MG63 (cell line): ENCODE results near the gene ANKLE2. TPM values are rescaled to one million over a fixed set of nuclear protein-coding genes. Genes with fewer than 3 reads are reported as not detected.
"Not testable (repeated sequence)": the region's sequence is repeated elsewhere in the genome, so short reads cannot be mapped to it uniquely, and the experiment has no call there.

Experiments used
- DNase-seq: peaks from one replicate; pipeline ENCODE4 v3.0.0-alpha.2; 2020
- H3K27me3 ChIP-seq: fragments of 250-450 bp; sonication (Bioruptor Pico); 2 replicates; pipeline ENCODE4 v1.5.1; 2020; ENCODE audit warnings: mild to moderate bottlenecking, moderate library complexity
- H3K36me3 ChIP-seq: fragments of 250-450 bp; sonication (Bioruptor Pico); 2 replicates; pipeline ENCODE4 v1.5.1; 2020; ENCODE audit warnings: mild to moderate bottlenecking, moderate library complexity
- H3K4me3 ChIP-seq: fragments of 250-450 bp; sonication (Bioruptor Pico); 2 replicates; pipeline ENCODE4 v1.5.1; 2020; ENCODE audit warnings: mild to moderate bottlenecking, moderate library complexity
- H3K9me3 ChIP-seq: fragments of 250-450 bp; sonication (Bioruptor Pico); 2 replicates; pipeline ENCODE4 v1.5.1; 2020; ENCODE audit warnings: mild to moderate bottlenecking, moderate library complexity
- total RNA-seq: library from RNA; depleted of rRNA; stranded (reverse); fragments of >200 nt; shearing (Covaris generic); gene quantifications from 2 replicates; pipeline ENCODE4 v1.2.3, GENCODE V29; 2014; ENCODE audit warnings: low replicate concordance

Gene ANKLE2
- total RNA-seq, 1 experiment from 2014 or later, result 63.0 TPM

DNA sequence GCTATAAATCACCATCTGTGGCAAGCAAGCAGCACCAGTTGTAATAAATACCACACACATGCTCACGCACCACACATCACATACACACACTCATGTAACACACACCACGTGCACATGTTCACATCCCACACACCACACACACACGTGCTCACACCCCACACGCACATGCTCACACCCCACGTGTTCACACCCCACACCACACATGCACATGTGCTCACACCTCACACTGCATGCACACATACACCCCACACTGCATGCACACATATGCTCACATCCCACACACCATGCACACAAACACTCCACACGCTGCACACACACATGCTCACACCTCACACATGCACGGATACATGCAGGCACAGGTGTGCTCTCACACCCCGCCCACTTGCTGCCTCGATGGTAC is 22.9 kb upstream of the ANKLE2 start:
- Histone ChIP-seq H3K27me3 (no peaks in the 10 kb centered on the region), H3K36me3 (peaks cover 82% of the 10 kb centered on the region), H3K4me3 (no peak overlapping the region), H3K9me3 (no peaks in the 10 kb centered on the region)
- no peak for DNase-seq

DNA sequence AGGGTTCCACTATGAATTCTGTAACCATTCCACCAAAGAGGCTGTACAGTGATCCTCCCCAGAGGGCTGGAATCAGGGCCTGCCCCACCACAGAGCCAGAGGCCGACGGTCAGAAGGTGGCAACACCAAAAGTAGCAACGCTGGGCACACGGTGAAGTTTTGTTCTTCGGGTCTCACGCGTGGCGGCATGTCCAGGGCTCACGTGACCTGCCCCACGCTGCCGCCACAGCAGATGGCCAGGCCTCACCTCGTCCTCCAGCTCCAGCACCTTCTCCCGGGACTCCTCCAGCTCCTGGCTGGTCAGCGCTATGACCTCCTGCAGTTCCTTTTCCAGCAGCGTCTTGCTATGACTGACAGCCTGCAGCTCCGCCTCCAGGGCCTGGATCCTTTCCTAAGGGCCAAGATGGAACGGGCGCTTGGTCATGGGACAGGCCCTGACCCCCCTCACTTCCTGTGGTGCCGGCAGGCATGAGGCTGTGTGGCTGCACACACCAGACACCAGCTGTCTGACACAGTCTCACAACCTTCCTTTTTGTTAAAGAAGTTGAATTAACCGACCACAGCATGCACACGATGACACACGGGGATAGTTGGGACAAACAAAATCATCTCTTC is 22.4 kb upstream of the ANKLE2 start:
- no peaks in the 10 kb centered on the region for H3K27me3 ChIP-seq
- DNase-seq, result no peak
- H3K36me3 ChIP-seq, result peaks cover 82% of the 10 kb centered on the region
- no peak overlapping the region for H3K4me3 ChIP-seq
- no peaks in the 10 kb centered on the region for H3K9me3 ChIP-seq

DNA sequence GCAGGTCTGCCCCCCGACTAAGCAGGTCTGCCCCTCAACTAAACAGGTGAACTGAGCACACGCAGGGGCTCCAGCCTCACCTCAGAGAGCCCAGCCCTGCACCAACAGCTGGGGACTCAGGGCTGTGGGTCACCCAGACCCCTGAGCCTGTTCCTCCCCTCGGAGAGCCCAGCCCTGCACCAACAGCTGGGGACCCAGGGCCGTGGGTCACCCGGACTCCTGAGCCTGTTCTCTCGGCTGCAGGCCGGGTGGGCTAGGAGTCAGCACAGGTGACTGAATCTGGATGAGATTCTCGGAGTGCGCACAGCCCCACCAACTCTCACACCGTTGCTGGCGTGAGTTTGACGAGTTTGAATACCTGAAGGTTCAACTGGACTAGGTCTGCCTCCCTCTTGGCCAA is 20.3 kb upstream of the ANKLE2 start:
- H3K9me3 ChIP-seq, result no peaks in the 10 kb centered on the region
- H3K36me3 ChIP-seq, result peaks cover 89% of the 10 kb centered on the region
- no peak for DNase-seq
- no peak overlapping the region for H3K4me3 ChIP-seq
- H3K27me3 ChIP-seq, result no peaks in the 10 kb centered on the region

DNA sequence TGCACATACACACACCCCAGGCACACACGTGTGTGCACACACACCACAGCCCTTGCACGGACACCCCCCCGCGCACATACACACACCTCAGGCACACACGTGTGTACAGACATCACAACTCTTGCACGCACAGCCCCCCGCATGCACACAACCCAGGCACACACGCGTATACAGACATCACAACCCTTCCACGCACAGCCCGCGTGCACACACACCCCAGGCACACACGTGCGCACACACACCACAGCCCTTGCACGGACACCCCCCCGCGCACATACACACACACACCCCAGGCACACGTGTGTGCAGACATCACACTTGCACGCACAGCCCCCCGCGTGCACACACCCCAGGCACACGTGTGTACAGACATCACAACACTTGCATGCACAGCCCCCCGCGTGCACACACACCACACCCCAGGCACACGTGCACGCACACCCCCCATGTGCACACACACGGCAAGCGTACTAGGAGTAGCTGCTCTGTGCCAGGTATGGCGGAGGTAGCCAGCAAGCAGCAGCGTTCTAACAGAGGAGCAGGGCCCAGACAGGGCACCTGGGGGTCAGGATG is 18.2 kb upstream of the ANKLE2 start:
- H3K9me3 ChIP-seq, result no peaks in the 10 kb centered on the region
- peaks cover 85% of the 10 kb centered on the region for H3K36me3 ChIP-seq
- no peaks in the 10 kb centered on the region for H3K27me3 ChIP-seq
- H3K4me3 ChIP-seq, result no peak overlapping the region
- DNase-seq, result no peak

DNA sequence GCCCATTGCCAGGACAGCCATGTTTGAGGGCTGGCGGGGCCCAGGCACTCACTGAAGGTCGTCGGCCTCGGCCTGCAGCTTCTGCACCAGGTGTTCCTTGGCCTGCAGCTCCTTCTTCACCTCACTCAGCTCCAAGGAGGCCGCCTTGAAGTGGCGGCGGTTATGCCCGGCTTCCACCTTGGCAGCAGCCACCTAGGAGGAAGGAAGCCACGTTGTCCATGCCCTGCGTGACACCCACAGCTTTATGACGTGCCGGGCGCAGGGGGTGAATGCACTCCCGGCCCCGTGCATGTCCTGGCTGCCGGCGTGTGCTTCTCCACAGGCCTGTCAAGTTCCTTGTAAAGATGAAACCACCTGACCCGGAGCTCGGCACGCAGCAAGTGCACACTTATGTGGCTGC is 16.0 kb upstream of the ANKLE2 start:
- H3K27me3 ChIP-seq, result no peaks in the 10 kb centered on the region
- no peak for DNase-seq

DNA sequence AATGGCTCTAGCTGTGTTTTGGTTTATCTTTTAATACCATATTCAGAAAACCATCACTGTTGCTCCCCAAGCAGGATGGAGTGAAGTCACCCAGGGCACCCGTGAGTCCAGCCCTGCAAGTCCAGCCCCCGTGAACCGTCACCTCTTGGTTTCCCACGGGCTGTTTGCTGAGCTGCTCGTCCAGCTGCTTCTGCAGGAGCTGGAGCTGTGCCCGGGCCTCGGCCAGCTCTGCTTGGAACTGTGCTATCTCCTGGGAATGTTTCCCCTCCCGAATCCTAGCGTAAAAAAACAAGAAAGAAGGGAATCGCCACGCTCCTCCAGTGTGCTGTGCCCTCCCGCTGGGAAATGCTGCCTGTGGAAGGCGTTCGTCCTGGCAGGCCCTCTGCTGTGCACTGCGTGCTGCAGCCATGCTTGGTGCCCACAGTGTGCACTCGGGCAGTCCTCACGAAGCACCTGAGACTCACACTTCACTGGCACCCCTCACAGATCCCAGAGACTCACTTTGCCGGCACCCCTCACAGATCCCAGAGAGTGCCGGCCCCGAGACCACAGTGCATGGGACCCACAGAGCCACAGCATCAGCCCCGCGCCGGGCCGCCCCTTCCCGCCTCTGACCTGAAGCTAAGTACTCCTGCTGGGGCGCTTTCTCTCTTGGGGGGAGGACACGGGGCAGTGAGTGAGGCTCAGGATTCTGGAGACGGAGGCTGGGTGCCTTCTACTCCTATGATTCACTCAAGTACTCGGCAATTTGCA is 15.4 kb upstream of the ANKLE2 start:
- Histone ChIP-seq H3K4me3 (no peak overlapping the region), H3K36me3 (peaks cover 83% of the 10 kb centered on the region), H3K27me3 (no peaks in the 10 kb centered on the region), H3K9me3 (no peaks in the 10 kb centered on the region)
- DNase-seq, result no peak

More for the DNA sequence above, 16.0 kb upstream of the ANKLE2 start:
- H3K9me3 ChIP-seq, result no peaks in the 10 kb centered on the region
- H3K36me3 ChIP-seq, result peaks cover 86% of the 10 kb centered on the region
- no peak overlapping the region for H3K4me3 ChIP-seq

GRCh38 chr12:132776230-132776625 is 14.6 kb upstream of the ANKLE2 start:
- not testable (repeated sequence) for H3K4me3 ChIP-seq, DNase-seq, H3K27me3 ChIP-seq, H3K9me3 ChIP-seq
- H3K36me3 ChIP-seq, result peaks cover 83% of the 10 kb centered on the region

DNA sequence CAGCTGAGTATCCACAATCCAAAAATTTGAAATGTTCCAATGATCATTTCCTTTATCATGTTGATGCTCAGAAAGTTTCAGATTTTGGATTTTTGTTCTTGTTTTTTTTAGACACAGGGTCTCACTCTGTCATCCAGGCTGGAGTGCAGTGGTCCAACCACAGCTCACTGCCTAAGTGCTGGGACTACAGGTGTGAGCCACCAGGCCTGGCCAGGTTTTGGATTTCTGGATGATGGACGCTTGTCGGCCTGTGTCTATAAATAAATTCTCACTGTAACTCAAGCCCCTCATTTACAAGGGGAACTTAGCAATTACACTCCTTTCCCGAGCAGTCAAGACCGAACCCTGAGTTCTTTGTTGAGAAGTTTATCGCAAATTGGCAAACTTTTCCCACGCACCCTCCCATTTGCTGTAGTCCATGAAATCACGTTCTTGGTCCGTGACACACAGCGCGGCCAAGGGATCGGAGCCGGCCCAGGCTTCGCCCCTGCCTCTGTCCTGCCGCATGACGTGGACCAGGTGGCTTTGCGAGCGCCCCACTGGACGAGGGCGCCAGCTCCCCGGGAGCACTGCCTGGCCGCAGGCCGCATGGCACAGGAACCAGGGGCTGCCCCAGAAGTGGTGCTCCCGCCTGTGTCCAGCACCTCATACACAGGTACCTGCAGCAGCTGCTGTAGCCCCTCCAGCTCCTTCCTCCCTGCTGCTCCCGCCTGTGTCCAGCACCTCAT is 14.0 kb upstream of the ANKLE2 start:
- Histone ChIP-seq H3K36me3 (peaks cover 85% of the 10 kb centered on the region), H3K4me3 (no peak overlapping the region), H3K27me3 (no peaks in the 10 kb centered on the region), H3K9me3 (no peaks in the 10 kb centered on the region)
- no peak for DNase-seq

GRCh38 chr12:132774646-132775275 is 13.1 kb upstream of the ANKLE2 start:
- no peak for DNase-seq
- Histone ChIP-seq H3K36me3 (peaks cover 83% of the 10 kb centered on the region), H3K9me3 (no peaks in the 10 kb centered on the region), H3K27me3 (no peaks in the 10 kb centered on the region), H3K4me3 (no peak overlapping the region)

DNA sequence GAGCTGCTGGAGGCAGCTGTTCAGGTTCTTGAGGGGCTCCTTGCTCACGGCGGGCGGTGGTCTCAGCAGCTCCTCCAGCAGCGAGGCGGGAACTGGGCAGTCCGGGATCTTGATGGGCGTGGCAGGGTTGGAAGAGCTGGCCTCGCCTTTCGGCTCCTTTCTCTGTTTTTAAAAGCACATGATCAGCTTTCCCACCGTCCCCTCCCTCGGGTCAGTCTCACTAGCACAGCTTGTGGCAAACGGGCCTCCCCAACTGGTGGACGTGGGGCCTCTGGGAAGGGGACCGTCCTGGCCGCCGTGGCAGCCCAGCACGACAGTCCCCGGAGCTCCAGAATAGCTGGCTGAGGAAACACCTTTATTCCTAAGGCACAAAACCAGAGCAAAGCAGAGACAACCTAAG is 12.5 kb upstream of the ANKLE2 start:
- no peak for DNase-seq
- no peaks in the 10 kb centered on the region for H3K27me3 ChIP-seq
- H3K9me3 ChIP-seq, result no peaks in the 10 kb centered on the region
- peaks cover 85% of the 10 kb centered on the region for H3K36me3 ChIP-seq
- no peak overlapping the region for H3K4me3 ChIP-seq

DNA sequence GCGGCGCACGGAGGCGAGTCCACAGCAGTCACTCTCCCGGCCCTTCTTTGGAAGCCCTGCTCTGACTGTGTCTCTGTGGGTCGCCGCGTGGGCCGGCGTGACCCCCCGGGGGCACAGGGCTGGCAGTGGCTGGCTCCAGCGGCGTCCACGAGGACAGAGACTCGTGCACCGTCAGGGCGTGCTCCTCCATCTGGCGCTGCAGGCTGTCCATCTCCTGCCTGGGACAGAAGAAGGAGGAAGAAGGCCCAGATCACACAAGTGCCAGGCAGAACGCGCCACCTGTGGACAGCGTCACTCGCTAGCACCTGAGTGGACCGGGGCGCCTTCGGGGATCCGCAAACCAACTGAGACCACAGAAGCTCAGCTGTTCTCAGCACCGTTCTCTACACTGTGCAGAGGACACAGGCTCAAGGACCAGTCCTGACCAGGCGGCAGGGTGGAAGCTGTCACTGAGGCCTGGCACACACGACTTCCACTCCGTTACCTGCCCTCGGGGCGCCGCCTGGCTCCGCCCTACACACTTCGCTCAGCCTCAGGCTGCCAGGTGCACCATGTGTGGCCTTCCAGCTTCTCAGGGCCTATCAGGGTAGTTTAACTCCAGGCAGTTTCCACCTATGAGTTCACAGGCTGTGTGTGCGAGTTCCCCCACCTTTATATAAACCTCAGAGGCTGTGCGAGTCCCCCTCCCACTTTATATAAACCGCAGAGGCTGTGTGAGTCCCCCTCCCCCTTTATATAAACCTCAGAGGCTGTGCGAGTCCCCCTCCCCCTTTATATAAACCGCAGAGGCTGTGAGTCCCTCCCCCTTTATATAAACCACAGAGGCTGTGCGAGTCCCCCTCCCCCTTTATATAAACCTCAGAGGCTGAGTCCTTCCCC is 11.7 kb upstream of the ANKLE2 start:
- Histone ChIP-seq H3K9me3 (no peaks in the 10 kb centered on the region), H3K36me3 (peaks cover 86% of the 10 kb centered on the region), H3K27me3 (no peaks in the 10 kb centered on the region), H3K4me3 (no peak overlapping the region)
- no peak for DNase-seq

DNA sequence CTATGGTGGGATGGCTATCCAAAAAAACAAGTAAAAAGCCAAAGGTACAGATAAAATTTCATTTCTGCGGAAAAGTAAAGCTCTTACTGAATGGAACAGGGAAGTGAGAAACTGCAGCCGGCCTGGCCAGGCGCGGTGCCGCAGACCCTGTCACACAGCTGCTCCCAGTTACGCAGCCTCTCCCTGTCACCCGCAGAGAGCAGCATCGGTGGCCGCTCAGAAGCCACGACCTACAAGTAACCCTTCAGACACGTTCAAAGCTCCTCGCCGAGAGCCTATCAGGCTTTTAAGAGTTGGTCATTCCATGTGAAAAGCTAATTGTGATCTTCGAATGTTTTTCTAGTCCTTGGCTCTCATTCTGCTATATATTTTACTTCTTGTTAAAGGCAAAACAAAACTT is 11.0 kb upstream of the ANKLE2 start:
- Histone ChIP-seq H3K4me3 (no peak overlapping the region), H3K27me3 (no peaks in the 10 kb centered on the region), H3K9me3 (no peaks in the 10 kb centered on the region), H3K36me3 (peaks cover 82% of the 10 kb centered on the region)
- no peak for DNase-seq

DNA sequence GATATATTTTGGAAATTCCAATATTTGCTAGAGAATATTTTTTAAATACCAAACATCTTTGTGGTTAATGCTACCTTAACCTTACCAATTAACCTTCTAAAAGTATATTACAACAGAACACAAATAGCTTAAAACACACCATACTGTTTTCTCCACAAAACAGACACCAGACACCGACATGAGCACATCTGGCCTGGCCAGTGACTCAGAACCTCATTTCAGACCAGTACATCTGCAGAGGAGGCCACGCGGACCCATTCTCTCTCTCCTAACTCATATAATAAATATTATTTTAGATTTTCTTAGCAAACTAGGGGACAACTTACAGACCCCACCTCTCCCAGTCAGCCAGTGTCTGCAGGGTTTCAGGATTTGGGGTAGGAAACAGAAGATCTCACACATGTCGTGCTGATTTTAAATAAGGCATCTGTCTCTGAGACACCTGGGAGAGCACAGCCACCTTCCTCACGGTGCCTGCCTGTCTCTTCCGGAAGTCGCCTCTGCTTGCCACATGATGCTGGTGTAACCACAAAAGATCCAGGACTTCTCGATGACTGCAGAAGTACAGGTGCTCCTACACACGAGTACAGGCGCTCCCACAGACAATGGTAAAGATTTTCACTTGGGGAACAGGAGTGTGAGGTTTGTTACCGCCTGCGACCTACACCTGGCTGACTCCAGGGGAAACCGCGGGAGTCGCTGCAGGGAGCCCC is 9.7 kb upstream of the ANKLE2 start:
- DNase-seq, result no peak
- H3K36me3 ChIP-seq, result peaks cover 73% of the 10 kb centered on the region
- no peak overlapping the region for H3K4me3 ChIP-seq
- no peaks in the 10 kb centered on the region for H3K9me3 ChIP-seq
- no peaks in the 10 kb centered on the region for H3K27me3 ChIP-seq

GRCh38 chr12:132766380-132767085 is 4.9 kb upstream of the ANKLE2 start:
- no peaks in the 10 kb centered on the region for H3K9me3 ChIP-seq

DNA sequence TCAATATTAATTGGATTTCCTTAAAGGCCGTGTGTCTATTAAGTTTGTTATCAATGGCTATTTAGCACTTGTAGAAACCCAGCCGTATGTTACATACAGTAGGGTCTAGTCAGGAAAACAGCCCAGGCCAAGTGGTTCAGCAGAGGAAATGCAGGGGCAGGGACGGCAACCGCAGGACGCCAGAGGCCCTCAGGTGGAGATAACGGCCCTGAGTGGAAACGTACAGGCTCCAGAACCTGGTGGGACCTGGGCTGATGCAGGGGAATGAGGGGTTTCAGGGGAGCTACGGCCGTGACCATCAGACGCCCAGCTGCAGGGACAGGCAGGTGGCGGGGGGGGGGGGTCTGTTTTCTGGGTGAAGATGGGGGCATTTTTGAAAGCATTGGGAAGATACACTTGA is 3.7 kb upstream of the ANKLE2 start:
- Histone ChIP-seq H3K27me3 (no peaks in the 10 kb centered on the region), H3K36me3 (peaks cover 38% of the 10 kb centered on the region), H3K9me3 (no peaks in the 10 kb centered on the region), H3K4me3 (no peak overlapping the region)
- no peak for DNase-seq

More at GRCh38 chr12:132766380-132767085, 4.9 kb upstream of the ANKLE2 start:
- peak; percentile 72 for DNase-seq
- peaks cover 45% of the 10 kb centered on the region for H3K36me3 ChIP-seq
- no peaks in the 10 kb centered on the region for H3K27me3 ChIP-seq
- no peak overlapping the region for H3K4me3 ChIP-seq
